HG03439 (cell line): ENCODE results near the gene C20orf141.

Source experiments
- ATAC-seq: cut with Tn5 transposase; IDR thresholded peaks from one replicate; pipeline ENCODE4 v1.9.1; 2021; ENCODE audit warnings: mild to moderate bottlenecking, moderate library complexity; ENCODE audit not compliant: unreplicated experiment

The C20orf141 gene

DNA sequence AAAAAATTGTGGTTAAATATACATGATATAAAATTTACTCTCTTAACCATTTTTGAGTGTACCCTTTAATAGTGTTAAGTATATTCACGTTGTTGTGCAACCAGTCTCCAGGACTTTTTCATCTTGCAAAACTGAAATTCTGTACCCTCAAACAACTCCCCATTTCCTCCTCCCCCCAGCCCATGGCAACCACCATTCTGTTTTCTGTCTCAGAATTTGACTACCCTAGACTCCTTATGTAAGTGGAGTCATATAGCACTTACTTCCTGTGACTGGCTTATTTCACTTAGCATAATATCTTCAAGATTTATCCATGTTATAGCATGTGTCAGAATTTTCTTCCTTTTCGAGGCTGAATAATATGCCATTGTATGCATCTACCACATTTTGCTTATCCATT is 30.8 kb downstream of the C20orf141 start:
- no peak for ATAC-seq

DNA sequence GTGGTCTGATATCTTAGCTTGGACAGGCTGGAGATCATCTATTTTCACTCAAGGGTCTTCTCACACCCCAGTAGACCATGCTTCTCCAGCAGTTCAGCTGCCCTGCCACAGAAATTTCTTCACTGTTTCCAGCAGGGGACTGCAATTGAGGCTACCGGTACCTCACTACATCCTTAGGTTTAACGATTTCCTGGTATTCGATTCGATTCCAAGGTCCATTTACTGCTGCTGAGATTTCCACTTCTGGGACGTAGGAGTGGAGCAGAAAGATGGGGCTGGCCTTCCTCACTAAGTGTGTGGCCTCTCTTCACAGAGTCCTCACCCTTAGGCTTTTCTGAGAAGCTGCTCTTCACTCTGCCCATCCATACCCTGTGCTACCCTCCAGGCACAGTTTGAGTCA is 31.9 kb downstream of the C20orf141 start:
- ATAC-seq, result no peak

DNA sequence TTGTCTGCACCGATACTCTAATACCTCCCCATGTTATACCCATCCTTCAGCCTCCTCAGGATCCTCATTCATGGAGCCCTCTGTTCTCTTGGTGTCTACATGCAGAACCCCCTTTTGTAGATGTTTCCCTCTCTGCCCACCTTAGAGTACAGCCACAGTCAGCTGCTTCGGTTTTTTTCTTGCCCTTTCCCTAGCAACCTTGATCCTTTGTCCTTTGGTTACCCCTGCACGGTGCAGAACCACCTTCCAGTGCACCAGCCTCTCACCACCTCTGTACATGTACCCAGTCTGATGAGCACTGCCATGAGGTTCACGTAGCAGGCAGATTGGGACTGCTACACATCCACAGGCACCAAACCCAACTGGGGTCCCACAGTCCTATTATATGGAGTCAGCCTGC is 33.0 kb downstream of the C20orf141 start:
- ATAC-seq, result no peak

DNA sequence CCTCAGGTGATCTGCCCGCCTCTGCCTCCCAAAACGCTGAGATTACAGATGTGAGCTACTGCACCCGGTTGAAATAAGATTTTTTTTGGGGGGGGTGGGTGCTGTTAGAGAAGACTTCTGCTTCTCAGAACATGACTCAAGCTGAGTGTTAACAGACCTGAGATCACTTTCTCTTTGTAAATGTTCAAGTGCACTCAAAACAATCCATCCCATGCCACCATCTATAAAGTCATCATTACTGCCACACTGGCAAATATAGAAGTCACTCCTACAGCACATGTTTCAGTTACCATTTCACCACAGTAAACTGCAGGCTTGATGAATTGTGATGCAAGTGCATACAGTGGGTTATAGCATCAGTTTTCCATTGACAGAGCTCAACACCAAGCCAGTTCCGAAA is 34.7 kb downstream of the C20orf141 start:
- ATAC-seq, result no peak

DNA sequence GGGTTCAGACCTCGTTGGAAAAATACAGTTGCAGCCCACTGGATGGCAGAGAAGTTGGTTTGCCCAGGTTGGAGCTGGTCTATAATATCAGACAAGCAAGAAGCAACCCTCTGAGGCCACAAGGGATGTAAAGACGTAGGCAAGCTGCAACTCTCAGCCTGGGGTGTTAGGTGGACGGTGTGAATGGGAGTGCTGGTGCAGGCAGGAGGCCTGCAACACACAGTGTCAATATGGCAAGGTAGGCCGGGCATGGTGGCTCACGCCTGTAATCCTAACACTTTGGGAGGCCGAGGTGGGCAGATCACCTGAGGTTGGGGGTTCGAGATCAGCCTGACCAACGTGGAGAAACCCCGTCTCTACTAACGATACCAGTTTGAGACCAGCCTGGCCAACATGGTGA is 36.3 kb downstream of the C20orf141 start:
- ATAC-seq, result no peak

DNA sequence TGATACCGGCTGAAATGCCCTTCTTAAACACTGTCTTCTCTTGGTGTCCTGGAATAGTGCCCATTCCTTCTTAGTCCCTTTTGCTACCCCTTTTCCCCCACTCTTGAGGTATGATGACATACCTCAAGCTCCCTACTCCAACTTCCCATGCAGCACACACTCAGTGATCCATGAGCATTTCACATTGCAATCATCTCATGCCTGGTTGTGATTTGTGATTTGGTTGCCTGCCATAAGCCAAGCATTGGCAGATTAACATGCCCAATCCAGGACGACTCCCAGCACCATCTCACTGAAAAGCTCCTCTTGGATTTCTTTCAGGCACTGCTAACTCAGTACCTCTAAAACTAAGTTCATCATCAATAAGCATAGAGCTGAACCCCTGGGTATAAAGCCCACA is 43.8 kb downstream of the C20orf141 start:
- ATAC-seq, result no peak

DNA sequence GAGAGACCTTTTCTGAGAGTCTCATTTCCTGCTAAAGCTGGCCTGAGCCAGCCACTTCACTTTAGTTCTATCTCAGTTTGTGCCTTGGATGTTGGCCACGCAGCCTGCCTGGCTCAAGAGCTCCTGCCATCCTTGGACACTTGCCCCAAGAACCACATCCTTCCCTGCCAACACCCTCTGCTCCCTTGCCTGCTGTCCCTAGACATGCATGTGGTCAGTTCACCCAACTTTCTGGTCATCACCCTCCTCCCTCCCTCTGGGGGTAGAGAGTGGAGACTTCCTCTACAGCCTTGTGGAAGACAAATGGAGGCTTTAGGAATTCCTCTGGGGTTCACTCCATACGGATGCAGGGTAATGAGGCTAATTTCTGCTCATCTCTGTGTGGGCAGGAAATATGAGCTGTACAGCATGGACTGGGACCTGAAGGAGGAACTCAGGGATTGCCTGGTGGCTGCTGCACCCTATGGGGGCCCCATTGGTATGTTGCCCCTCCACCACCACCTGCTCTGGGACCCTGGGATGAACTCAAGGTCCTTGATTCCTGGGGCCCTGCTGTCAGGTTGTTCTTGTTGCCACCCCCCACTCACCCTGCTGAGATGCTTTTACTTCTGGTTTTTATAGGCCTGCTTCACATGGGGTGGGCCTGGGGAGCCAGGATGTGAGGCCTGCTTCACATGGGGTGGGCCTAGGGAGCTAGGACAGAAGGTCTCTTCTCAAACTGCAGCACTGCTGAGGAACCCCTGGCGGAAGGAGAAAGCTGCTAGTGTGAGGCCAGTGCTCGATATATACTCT is 44.7 kb downstream of the C20orf141 start:
- no peak for ATAC-seq

DNA sequence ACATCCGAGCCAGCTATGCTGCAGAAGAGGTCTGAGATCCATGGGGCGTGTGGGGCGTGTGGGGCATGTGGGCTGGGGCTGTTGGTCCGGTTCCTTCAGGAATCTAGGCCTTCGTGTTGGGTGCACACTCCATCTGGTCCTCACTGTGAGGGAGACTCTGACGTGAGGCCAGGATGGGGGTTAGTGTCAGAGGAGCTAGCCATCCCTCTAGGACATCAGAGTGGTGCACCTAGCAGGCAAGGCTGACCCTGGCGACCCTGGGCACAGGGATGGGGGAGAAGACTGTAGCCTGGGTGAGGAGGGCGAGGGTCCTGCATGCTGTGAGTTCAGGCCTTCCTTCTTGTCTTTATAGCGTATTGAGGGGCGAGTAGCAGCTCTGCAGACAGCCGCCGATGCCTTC is 49.8 kb downstream of the C20orf141 start:
- no peak for ATAC-seq

DNA sequence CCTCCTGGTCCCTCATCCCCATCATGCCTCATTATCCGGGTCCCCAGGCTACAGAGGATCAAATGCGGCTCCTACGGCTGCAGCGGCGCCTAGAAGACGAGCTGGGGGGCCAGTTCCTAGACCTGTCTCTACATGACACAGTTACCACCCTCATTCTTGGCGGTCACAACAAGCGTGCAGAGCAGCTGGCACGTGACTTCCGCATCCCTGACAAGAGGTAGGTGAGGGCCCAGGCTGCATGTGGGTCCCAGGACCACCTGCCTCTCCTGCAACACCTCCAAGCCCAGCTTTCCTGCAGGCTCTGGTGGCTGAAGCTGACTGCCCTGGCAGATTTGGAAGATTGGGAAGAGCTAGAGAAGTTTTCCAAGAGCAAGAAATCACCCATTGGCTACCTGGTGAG is 50.3 kb downstream of the C20orf141 start:
- ATAC-seq, result no peak
